Loucy (cell line): ENCODE data around the gene BCO2.

ENCODE experiments used
- EZH2phosphoT487 ChIP-seq: fragments of 200-600 bp; IDR thresholded peaks from 2 replicates; pipeline ENCODE4 v1.6.1; 2018; ENCODE audit warnings: antibody characterized with exemption, mild to moderate bottlenecking, moderate library complexity, borderline replicate concordance
- TF ChIP-seq, protein P1 (sequence below): fragments of 200-600 bp; sonication (generic); conservative IDR thresholded peaks from 2 replicates; pipeline ENCODE4 v1.5.1; 2014; ENCODE audit warnings: mild to moderate bottlenecking, antibody characterized with exemption, low read length

DNA sequence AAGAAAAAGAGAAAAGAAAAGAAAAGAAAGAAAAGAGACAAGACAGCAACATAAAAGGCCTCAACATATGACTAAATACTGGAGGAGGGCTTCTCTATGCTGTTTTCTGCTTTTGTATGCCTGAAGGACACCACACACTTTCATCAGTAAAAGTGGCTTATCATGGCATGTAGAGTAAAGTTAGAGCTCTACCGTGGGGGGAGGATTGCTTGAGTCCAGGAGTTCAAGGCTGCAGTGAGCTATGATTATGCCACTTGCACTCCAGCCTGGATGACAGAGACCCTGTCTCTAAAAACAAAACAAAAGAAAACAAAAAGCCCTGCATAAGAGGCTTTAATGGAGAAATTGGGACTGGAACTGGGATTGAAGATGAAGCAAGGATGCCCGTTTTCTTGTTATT lies 56.6 kb downstream of the BCO2 start:
- TF ChIP-seq, protein P1, sequence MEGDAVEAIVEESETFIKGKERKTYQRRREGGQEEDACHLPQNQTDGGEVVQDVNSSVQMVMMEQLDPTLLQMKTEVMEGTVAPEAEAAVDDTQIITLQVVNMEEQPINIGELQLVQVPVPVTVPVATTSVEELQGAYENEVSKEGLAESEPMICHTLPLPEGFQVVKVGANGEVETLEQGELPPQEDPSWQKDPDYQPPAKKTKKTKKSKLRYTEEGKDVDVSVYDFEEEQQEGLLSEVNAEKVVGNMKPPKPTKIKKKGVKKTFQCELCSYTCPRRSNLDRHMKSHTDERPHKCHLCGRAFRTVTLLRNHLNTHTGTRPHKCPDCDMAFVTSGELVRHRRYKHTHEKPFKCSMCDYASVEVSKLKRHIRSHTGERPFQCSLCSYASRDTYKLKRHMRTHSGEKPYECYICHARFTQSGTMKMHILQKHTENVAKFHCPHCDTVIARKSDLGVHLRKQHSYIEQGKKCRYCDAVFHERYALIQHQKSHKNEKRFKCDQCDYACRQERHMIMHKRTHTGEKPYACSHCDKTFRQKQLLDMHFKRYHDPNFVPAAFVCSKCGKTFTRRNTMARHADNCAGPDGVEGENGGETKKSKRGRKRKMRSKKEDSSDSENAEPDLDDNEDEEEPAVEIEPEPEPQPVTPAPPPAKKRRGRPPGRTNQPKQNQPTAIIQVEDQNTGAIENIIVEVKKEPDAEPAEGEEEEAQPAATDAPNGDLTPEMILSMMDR: no peak
- no peak for TF ChIP-seq EZH2phosphoT487
